IPS-18c (cell line): ENCODE measurements around the gene NCBP2L.

Experiments used
- H3K4me3 ChIP-seq: 2 replicates; pipeline ENCODE4 v1.7.0; 2013; ENCODE audit warnings: low read depth, mild to moderate bottlenecking, low read length, moderate library complexity; ENCODE audit not compliant: insufficient read depth
- H3K9me3 ChIP-seq: one replicate; pipeline ENCODE4 v1.6.1; 2013; ENCODE audit warnings: mild to moderate bottlenecking, low read length, moderate library complexity; ENCODE audit not compliant: control insufficient read depth, insufficient read depth

The NCBP2L gene

DNA sequence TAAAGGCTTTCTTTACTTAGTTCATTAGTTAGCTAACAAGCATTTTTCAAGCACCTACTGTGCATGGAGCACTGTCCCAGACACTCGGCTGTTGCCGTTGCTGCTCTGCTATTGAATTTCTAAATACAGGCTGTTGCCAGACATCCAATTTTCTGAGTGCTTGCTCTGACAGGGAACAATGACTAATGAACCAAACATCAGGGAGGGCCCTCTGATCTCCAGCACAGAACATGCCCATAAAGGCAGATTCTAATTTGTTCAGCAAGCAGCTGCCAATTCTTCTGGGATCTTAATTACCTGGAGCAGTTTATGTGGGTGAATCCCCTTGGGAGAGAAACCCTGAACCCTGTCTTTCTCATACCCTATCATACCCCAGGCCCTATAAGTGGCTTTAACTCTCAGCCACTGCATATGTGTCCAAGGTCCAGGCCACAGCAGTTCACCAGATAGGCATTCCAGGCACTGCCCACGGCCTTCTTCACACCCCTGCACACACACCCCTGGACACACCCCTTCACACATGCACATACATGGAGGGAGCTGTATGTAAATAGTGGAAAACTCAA is 29.9 kb upstream of the NCBP2L start:
- H3K9me3 ChIP-seq, result no peaks in the 10 kb centered on the region
- no peak overlapping the region for H3K4me3 ChIP-seq

- H3K9me3 ChIP-seq, result no peaks in the 10 kb centered on the region
- no peak overlapping the region for H3K4me3 ChIP-seq
Measured at GRCh38 chrX:107748506-107748905, 29.0 kb upstream of the NCBP2L start.

DNA sequence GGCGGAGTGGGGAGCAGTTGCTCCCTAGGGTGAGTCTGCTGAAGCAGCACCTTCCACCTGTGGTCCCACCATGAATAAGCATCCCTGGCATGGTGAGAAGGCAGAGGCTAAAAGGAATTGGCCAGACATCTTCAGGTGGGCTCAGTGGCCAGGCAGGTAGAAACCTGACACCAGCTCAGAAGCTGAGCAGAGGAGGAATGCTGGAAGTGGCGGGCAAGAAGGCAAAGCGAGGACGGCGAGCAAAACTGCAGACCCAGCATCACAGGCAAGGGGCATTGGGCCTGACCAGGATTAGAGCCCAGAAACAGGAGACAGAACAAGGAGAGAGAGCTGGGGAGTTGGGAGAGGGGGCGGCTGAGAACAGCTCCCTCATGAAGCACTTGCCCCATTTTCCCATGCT is 27.3 kb upstream of the NCBP2L start:
- no peaks in the 10 kb centered on the region for H3K9me3 ChIP-seq
- H3K4me3 ChIP-seq, result no peak overlapping the region

DNA sequence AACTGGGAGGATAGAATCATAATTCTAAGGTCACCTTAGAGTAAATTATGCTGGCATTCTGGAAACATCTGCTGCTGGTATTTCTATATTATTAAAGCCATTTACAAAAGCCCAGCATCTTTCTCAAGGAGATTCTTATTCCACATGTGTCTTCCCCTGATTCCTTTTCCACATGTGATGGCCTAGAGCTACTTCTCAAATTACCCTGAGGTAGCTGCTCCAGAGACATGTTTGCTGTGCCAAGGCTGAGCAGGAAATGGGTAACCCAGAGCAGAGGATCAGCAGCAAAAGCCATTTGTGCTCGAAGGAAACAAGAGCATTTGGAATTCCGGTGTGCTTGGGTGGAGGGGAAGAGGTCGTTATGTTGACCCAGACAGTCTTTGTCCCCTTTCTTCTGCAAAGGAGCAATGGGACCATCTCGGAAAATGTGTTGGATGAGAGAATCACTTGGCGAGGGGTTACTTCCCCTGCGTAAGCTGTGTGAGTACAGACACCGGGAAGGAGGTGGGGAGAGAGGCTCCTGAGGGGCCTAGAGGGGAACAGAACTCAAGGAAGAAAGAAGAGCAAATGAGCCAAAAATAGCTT is 26.6 kb upstream of the NCBP2L start:
- no peaks in the 10 kb centered on the region for H3K9me3 ChIP-seq
- no peak overlapping the region for H3K4me3 ChIP-seq

DNA sequence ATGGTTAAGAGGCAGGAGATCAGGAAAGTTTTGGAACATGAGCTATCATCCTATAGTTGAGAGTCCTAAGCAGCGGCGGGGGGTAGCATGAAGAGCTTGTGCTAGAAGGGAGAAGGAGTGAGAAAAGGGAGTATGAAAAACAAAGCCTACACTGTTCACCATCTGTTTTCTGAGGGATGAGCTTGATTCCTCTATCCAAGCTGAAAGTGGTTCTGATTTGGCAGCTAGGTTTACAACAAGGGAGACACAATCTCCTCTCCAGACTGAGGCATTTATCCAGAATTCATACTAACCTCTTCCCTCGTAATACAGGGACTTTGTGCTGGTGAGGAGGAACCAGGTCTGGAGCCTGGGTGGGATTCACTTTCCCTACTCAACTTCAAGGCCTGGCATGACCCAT is 25.5 kb upstream of the NCBP2L start:
- no peaks in the 10 kb centered on the region for H3K9me3 ChIP-seq
- no peak overlapping the region for H3K4me3 ChIP-seq

DNA sequence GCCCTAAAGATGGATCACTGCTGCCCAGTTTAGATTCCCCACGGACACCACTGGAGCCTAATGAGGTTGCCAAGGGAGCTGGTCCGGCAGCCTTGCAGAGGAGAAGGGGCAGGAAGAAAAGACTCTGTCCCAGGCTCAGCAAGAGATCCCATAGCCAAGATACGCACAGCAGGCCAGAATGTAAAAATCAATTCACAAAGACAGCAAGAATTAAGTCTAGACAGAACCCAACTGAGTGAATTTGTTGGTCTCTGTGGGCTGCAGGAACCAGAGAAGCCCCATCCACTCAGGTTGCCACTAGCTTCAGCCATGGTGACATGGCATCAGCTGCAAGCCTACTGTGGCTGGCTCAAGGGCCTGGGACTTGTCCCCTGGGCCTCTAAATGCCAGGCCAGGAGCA is 24.8 kb upstream of the NCBP2L start:
- Histone ChIP-seq H3K4me3 (no peak overlapping the region), H3K9me3 (no peaks in the 10 kb centered on the region)

DNA sequence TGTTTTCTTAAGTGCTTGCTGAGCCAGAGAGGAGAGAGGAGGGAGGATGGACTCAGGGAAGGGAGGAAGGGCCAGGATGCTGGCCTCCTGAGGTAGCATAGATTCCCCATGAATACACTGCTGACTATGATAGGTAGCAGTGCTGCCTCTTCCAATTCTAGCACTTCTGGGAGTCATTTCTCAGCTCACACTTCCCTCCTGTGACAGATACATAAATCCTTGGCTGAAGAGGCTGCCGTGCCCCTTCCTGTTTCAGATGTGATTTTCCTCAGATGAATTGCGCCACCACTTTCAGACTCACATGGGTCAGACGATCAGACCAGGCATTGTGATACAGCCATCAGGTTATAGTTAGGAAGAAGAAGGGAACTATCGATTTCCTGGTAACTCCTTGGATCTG is 24.3 kb upstream of the NCBP2L start:
- no peak overlapping the region for H3K4me3 ChIP-seq
- no peaks in the 10 kb centered on the region for H3K9me3 ChIP-seq

- H3K9me3 ChIP-seq, result no peaks in the 10 kb centered on the region
- no peak overlapping the region for H3K4me3 ChIP-seq
Measured at GRCh38 chrX:107755721-107756120, 21.8 kb upstream of the NCBP2L start.

DNA sequence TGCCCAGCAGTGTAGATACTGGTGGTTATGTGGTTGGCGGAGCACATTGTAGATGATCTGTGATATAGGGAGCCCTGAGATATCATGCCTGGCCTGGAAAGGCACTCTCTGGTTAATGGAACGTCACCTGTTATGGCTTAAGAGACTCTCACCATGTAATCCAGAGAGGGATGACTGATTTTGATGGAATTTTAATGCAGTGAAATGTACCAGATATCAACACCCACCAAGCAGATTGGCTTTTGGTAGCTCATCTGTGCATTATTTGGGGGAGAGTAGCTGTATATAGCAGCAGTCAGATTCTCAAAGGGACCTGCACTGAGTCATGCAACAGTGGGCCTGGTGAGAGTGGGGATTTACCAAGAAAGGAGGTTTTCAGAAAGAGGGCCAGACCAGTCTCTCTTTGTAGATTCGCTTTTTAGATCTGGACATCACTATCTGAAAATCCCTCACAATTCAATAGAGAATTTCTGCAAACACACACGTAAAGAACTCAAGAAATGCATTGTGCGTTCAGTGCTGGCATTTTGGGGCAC is 19.2 kb upstream of the NCBP2L start:
- H3K4me3 ChIP-seq, result no peak overlapping the region
- H3K9me3 ChIP-seq, result no peaks in the 10 kb centered on the region

GRCh38 chrX:107760304-107761077 is 17.0 kb upstream of the NCBP2L start:
- H3K9me3 ChIP-seq, result no peaks in the 10 kb centered on the region
- H3K4me3 ChIP-seq, result no peak overlapping the region

GRCh38 chrX:107763647-107764046 is 13.9 kb upstream of the NCBP2L start:
- Histone ChIP-seq H3K4me3 (no peak overlapping the region), H3K9me3 (no peaks in the 10 kb centered on the region)

DNA sequence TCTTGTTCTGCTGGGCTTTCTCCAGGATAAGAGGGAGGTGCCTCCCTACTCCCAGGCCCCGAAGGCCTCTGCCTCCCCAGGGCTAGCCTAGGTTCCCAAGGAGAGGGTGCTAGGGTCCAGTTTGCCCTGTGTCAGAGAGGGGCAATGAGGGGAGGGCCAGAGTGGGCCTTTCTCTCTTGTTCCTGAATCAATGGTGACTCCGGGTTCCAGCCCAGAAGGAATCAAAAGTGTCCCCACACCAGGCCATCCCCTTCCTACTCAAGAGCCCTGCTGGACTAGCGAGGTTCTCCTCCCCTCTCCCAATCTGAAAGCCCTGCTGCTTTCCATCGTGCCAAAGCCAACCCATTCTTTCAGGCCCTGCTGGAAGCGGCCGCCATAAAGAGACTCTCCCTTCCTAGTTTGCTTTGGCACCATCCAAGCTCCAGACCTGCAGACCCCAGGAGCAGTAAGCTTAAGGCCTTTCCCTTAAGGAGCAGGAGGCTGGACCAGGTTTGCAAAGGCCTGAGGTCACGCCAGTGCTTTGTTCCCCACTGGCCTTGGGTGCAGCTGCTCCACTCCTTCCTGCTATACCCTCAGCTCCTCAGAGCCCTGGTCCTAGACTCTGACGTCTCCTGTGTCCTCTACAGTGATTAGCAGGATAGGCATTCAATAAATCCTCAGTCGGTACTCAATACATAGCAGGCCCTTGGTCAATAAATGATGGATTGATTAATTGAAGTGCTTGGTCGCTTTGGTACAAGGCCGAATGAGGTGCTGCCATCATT is 12.5 kb upstream of the NCBP2L start:
- no peaks in the 10 kb centered on the region for H3K9me3 ChIP-seq
- H3K4me3 ChIP-seq, result no peak overlapping the region

DNA sequence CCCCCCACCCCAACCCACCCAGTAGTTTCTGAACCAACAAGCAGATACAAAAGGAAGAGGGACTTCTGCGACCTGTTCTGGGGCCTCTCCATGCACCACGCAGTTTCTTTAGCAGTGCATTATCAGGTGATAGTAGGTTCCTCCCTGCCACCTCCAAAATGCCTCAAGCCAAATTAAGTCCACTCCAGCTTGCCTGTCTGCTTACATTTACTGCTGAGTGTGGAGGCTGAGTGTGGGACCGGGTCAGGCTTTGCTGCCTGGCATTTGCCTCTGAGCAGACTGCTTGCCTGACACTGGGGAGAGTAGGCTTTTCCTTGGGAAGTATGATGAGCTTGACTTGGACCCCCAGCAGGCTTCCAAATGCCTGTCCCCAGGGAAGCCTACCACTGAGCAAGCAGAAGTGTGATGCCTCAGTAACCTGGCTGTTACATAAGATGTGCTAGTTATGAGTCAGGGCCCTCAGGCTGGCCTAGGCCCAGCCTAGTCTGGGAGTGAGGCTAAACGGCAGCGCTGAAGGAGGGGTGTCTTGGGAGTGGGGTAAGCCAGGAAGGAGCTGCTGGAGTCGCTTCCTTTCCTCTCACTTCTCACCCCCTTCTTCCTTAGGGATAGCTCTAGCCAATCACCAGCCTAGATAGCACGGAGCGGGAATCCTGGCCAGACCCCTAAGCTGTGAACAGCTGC is 10.9 kb upstream of the NCBP2L start:
- Histone ChIP-seq H3K9me3 (no peaks in the 10 kb centered on the region), H3K4me3 (no peak overlapping the region)

- Histone ChIP-seq H3K9me3 (peaks cover 2% of the 10 kb centered on the region), H3K4me3 (no peak overlapping the region)
Measured at GRCh38 chrX:107768051-107768450, 9.5 kb upstream of the NCBP2L start.

DNA sequence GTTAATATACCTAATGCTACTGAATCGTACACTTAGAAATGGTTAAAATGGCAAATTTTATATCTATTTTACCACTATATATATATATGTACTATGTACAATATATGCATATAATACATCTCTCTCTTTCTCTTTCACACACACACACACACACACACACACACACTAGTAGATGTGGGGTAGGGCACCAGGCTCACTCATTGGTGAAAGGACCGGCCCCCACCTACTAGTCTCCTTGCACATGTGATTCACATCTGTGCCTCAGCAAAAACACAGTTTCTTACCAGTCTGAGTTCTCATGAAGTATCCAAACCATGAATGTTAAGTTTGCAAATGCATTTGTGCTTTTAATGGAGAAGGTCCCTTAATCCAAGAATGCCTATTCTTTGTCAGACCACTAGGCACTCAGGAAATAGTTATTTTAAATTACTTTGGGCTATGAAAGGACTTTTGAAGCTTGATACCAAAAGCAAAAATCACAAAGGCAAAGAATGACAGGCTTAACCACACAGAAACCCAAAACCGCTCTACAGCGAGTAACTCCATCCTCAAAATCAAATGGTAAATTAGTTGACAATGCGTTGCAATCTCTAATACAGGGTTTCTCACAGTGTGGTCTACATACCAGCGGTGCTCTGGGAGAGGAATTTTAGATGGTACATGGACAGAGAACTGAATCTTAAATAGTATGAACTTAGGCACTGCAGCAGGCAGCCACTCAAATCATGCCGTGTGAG is 7.8 kb upstream of the NCBP2L start:
- H3K4me3 ChIP-seq, result no peak overlapping the region
- H3K9me3 ChIP-seq, result peaks cover 2% of the 10 kb centered on the region

DNA sequence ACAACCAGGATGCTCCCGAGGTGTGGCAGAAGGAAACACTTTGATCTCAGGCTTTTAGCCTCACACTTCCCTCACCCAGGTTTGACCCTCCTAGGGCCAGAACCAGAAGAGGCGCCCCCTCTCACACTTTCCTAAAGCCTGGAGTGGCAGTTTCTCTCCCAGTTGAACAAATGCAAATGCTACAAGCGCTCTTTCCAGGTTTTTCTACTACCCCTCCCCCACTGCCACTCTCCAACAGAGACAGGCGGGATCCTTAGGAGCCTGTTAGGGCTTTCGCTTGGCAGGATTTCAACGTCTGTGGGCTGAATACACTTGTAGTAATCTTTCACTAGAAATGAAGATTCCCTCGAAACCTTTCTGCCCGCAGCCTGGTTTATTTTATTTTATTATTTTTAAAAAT is 4.3 kb upstream of the NCBP2L start:
- H3K4me3 ChIP-seq, result no peak overlapping the region
- peaks cover 2% of the 10 kb centered on the region for H3K9me3 ChIP-seq
